B cell (primary cell): ENCODE data around the gene GCA. TPM values are rescaled to one million over a fixed set of nuclear protein-coding genes. Genes with fewer than 3 reads are reported as not detected.

Source experiments
- ATAC-seq: fragments of 200-7000 bp; cut with Tn5 transposase; one replicate; pipeline ENCODE4 v1.10.0; 2021; ENCODE audit warnings: low read depth, mild to moderate bottlenecking, moderate number of reproducible peaks, moderate library complexity
- CTCF ChIA-PET: fragments of 350-600 bp; sonication (Branson Sonifier 250); formaldehyde crosslinking; loops from one replicate; lab custom pipeline; 2021; ENCODE audit warnings: antibody characterized with exemption, inconsistent platforms; lab: Charles Lee
- POLR2A ChIA-PET: fragments of 350-600 bp; sonication (Branson Sonifier 250); formaldehyde crosslinking; loops from one replicate; lab custom pipeline; 2021; ENCODE audit warnings: antibody characterized with exemption; lab: Charles Lee
- DNase-seq: peaks from one replicate; pipeline ENCODE4 v3.0.0; 2013
- H2AFZ ChIP-seq: 2 replicates; pipeline ENCODE4 v1.6.1; 2012; ENCODE audit warnings: mild to moderate bottlenecking, low read depth, low read length; ENCODE audit not compliant: insufficient read depth, poor library complexity, severe bottlenecking
- H3K27ac ChIP-seq, 2 donors: 1 replicate in 1 of 2; 2 replicates in 1 of 2; pipeline ENCODE4 v1.5.1; 2012 to 2013; ENCODE audit warnings: low read length in 2 of 2, mild to moderate bottlenecking in 2 of 2, moderate library complexity in 1 of 2
- H3K27me3 ChIP-seq, 4 experiments: fragments of 200-600 bp in 1 of 4; sonication (generic) in 1 of 4; replicated peaks in 1 of 4; 1 replicate in 2 of 4; 2 replicates in 2 of 4; pipeline versions ENCODE4 v1.6.1 to v1.7.0; 2013 to 2016; ENCODE audit warnings: low read length in 3 of 4, mild to moderate bottlenecking in 2 of 4, mixed read lengths in 1 of 4, moderate library complexity in 1 of 4; ENCODE audit not compliant: insufficient read depth in 4 of 4, control insufficient read depth in 3 of 4; ENCODE audit errors: control extremely low read depth in 1 of 4
- H3K36me3 ChIP-seq, 2 experiments: replicated peaks in 1 of 2; 1 replicate in 1 of 2; 2 replicates in 1 of 2; pipeline versions ENCODE4 v1.6.1 to v1.7.1; 2013; ENCODE audit warnings: low read length in 1 of 2; ENCODE audit not compliant: insufficient read depth in 2 of 2, control insufficient read depth in 1 of 2; ENCODE audit errors: control extremely low read depth in 1 of 2, extremely low read depth in 1 of 2
- H3K4me1 ChIP-seq, 2 donors: fragments of 200-600 bp in 1 of 2; sonication (generic) in 1 of 2; 1 replicate in 1 of 2; 2 replicates in 1 of 2; pipeline versions ENCODE4 v1.5.1 to v1.6.1; 2013 to 2017; ENCODE audit warnings: low read length in 2 of 2; ENCODE audit not compliant: control insufficient read depth in 2 of 2, insufficient read depth in 2 of 2
- H3K4me2 ChIP-seq: replicated peaks from 2 replicates; pipeline ENCODE3; 2012; ENCODE audit warnings: mild to moderate bottlenecking, low read depth, low read length; ENCODE audit not compliant: poor library complexity, severe bottlenecking
- H3K4me3 ChIP-seq, 5 experiments: fragments of 200-600 bp in 1 of 5; sonication (generic) in 1 of 5; 1 replicate in 3 of 5; 2 replicates in 2 of 5; pipeline versions ENCODE4 v1.5.1 to v1.7.0; 2011 to 2016; ENCODE audit warnings: low read length in 4 of 5, mild to moderate bottlenecking in 4 of 5, low read depth in 2 of 5, control low read depth in 1 of 5, moderate library complexity in 1 of 5; ENCODE audit not compliant: insufficient read depth in 1 of 5; ENCODE audit errors: control extremely low read depth in 1 of 5, extremely low read depth in 1 of 5
- H3K79me2 ChIP-seq: fragments of 200-600 bp; sonication (generic); one replicate; pipeline ENCODE4 v1.6.0; 2016; ENCODE audit warnings: low read length; ENCODE audit not compliant: control insufficient read depth, insufficient read depth
- H3K9ac ChIP-seq: fragments of 200-600 bp; sonication (generic); 2 replicates; pipeline ENCODE4 v1.6.1; 2017; ENCODE audit warnings: mild to moderate bottlenecking, low read length, moderate library complexity
- H3K9me3 ChIP-seq, 3 donors: one replicate each; pipeline versions ENCODE4 v1.6.1 to v1.7.1; 2013; ENCODE audit warnings: low read length in 2 of 3; ENCODE audit not compliant: control insufficient read depth in 2 of 3, insufficient read depth in 1 of 3; ENCODE audit errors: control extremely low read depth in 1 of 3
- H4K20me1 ChIP-seq: 2 replicates; pipeline ENCODE4 v1.6.0; 2012; ENCODE audit warnings: mild to moderate bottlenecking, low read length; ENCODE audit not compliant: insufficient read depth, control insufficient read depth, poor library complexity, severe bottlenecking
- H3K27ac Mint-ChIP-seq: one replicate; pipeline ENCODE4 v1.8.0; 2021; ENCODE audit warnings: mixed read lengths
- H3K27me3 Mint-ChIP-seq: one replicate; pipeline ENCODE4 v1.8.0; 2021; ENCODE audit warnings: mixed read lengths
- H3K4me1 Mint-ChIP-seq: one replicate; pipeline ENCODE4 v1.8.0; 2021; ENCODE audit warnings: mixed read lengths
- H3K4me3 Mint-ChIP-seq: one replicate; pipeline ENCODE4 v1.8.0; 2021; ENCODE audit warnings: mixed read lengths
- H3K9me3 Mint-ChIP-seq: one replicate; pipeline ENCODE4 v1.8.0; 2022; ENCODE audit warnings: mixed read lengths; ENCODE audit not compliant: insufficient read depth
- CTCF ChIP-seq: fragments of 200-600 bp; IDR thresholded peaks from one replicate; pipeline ENCODE4 v1.8.0; 2022; ENCODE audit warnings: antibody characterized with exemption, mild to moderate bottlenecking
- EZH2 ChIP-seq: IDR thresholded peaks from 2 replicates; pipeline ENCODE4 v1.6.1; 2012; ENCODE audit warnings: borderline replicate concordance, low read depth, mild to moderate bottlenecking, moderate library complexity, low read length; ENCODE audit not compliant: insufficient read depth, poor library complexity, severe bottlenecking
- WGBS: methylation state at CpG from one replicate; pipeline ENCODE4 v1.1.5; 2013; ENCODE audit warnings: missing lambda C conversion rate; ENCODE audit not compliant: insufficient coverage; 5-methylcytosine and 5-hydroxymethylcytosine counted together
- intact Hi-C: fragments of 100-400 bp; cut with micrococcal nuclease; formaldehyde crosslinking; loops from one replicate; pipeline ENCODE4 v1.10.0; 2022
- polyA plus RNA-seq: library from polyadenylated mRNA; depleted of rRNA; stranded (reverse); fragments of >200 nt; gene quantifications from 2 replicates; pipeline ENCODE4 v1.2.3, GENCODE V29; 2012
- total RNA-seq, 2 donors: library from RNA; stranded (reverse); fragments of 120-200 nt in 1 of 2; gene quantifications; 1 replicate in 1 of 2; 2 replicates in 1 of 2; pipeline versions ENCODE4 v1.2.3 to v1.2.4, GENCODE V29; 2013 to 2022

GCA gene
- total and polyA plus RNA-seq, 2 donors (not counting 1 experiment from before 2014, with no cell fraction given) = 17.9 to 33.0 TPM

- Histone ChIP-seq H3K4me1 (no peaks in the 10 kb centered on the region), H4K20me1 (no peaks in the 10 kb centered on the region), H3K36me3 (no peaks in the 10 kb centered on the region), H3K9ac (no peak overlapping the region), H3K9me3 (no peaks in the 10 kb centered on the region), H3K79me2 (no peaks in the 10 kb centered on the region), H3K27me3 (peaks cover 0 to 3% (median 0%) of the 10 kb centered on the region in 4 experiments), H3K4me2 (no peak overlapping the region), H3K27ac (no peak overlapping the region), H3K4me3 (no peak overlapping the region), H2AFZ (no peak overlapping the region)
- WGBS = 100% methylated on average over 3 of the region's 4 CpGs
- H3K4me3 Mint-ChIP-seq = no peak overlapping the region
- intact Hi-C loops = no loop called here
- no peak for DNase-seq
- no peak overlapping the region for H3K27ac Mint-ChIP-seq
- H3K9me3 Mint-ChIP-seq = no peaks in the 10 kb centered on the region
- POLR2A ChIA-PET = no interaction called here
- H3K27me3 Mint-ChIP-seq = peaks cover 30% of the 10 kb centered on the region
- no peaks in the 10 kb centered on the region for H3K4me1 Mint-ChIP-seq
- no peak for TF ChIP-seq EZH2
- no peak for TF ChIP-seq CTCF
- CTCF ChIA-PET = no interaction called here
- ATAC-seq = no peak
These were observed 46.9 kb downstream of the GCA start for GRCh38 chr2:162390801-162391200.

- Histone ChIP-seq H3K36me3 (no peaks in the 10 kb centered on the region), H3K79me2 (no peaks in the 10 kb centered on the region), H3K27ac (no peak overlapping the region), H3K4me2 (no peak overlapping the region), H3K4me1 (no peaks in the 10 kb centered on the region), H3K9ac (no peak overlapping the region), H2AFZ (no peak overlapping the region), H3K9me3 (no peaks in the 10 kb centered on the region), H3K27me3 (no peaks in the 10 kb centered on the region), H3K4me3 (no peak overlapping the region), H4K20me1 (no peaks in the 10 kb centered on the region)
- no peak overlapping the region for H3K27ac Mint-ChIP-seq
- intact Hi-C loops = no loop called here
- H3K27me3 Mint-ChIP-seq = peaks cover 6% of the 10 kb centered on the region
- H3K4me3 Mint-ChIP-seq = no peak overlapping the region
- H3K4me1 Mint-ChIP-seq = no peaks in the 10 kb centered on the region
- DNase-seq (no peak), ATAC-seq (no peak)
- no peak for TF ChIP-seq CTCF
- TF ChIP-seq EZH2 = no peak
- WGBS = 90% methylated on average over 2 of the region's 3 CpGs
- H3K9me3 Mint-ChIP-seq = no peaks in the 10 kb centered on the region
- ChIA-PET POLR2A (no interaction called here), CTCF (no interaction called here)
These were observed 56.4 kb downstream of the GCA start for GRCh38 chr2:162400336-162400735.
